ENCODE data around the gene CDH4. TPM values are rescaled to one million over a fixed set of nuclear protein-coding genes. Genes with fewer than 3 reads are reported as not detected.

CDH4 gene
- total and polyA plus RNA-seq, 2 donors (not counting 3 experiments of a cell fraction or from before 2014, with no cell fraction given): 0.17 to 0.51 TPM

DNA sequence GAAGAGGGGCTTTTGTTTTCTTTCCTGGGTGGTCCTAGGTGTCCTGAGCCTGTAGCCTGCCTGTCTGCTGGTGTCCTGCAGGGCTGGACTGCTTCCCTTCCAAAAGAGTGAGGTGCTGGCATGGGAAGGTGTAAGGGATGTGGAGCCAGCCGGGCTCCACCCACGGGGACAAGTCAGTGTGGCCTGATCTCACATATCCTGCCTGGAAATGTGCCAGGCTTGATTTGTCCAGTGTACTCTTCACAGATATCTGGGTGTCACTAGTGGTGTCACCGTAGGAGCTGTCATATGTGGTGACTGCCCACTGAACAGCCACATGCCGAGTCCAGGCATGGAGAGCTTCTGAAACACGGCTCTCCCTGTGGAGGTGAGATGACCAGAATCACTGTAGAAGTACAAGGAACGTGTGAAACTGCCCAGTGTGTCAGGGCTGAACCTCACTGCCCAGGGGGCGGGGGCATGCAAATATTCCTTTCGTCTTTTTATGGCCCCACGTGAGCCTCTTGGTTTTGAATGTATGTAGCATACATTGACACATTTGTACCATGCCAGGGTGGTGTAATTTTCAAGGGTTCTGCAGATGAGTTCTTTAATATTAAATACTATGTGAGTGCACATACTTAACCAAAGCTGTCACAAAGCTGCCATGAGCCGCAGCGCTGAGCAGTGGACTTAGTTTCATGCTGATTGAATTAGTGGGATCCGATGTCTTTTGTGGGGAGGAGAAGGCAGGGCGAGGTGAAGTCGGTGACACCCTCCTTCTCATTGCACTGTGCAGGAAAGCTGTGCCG, 55.8 kb downstream of the CDH4 start:
- Histone ChIP-seq H3K4me1 (ENCODE audit: control insufficient read depth, extremely low read depth, insufficient read depth, low read length) (no peaks in the 10 kb centered on the region), H3K27ac (ENCODE audit: insufficient read depth, low read depth, low read length) (no peak overlapping the region), H3K4me2 (ENCODE audit: insufficient read depth, low read length) (no peak overlapping the region), H3K27me3 (ENCODE audit: control insufficient read depth in 2 of 2, insufficient read depth in 2 of 2, low read length in 2 of 2) (no peaks in the 10 kb centered on the region), H3K9ac (replicated peaks; ENCODE audit: extremely low read depth, insufficient read depth, low read length) (no peak overlapping the region), H3K4me3 (replicated peaks in 1 of 3; ENCODE audit: insufficient read depth in 1 of 3, low read depth in 1 of 3, low read length in 3 of 3) (no peak overlapping the region), H3K36me3 (ENCODE audit: control insufficient read depth in 2 of 2, extremely low read depth in 1 of 2, insufficient read depth in 2 of 2, low read length in 2 of 2) (no peaks in the 10 kb centered on the region), H4K20me1 (replicated peaks; ENCODE audit: control insufficient read depth, extremely low read depth, insufficient read depth, low read length) (no peaks in the 10 kb centered on the region), H3K9me1 (replicated peaks; ENCODE audit: control insufficient read depth, extremely low read depth, insufficient read depth, low read length) (no peaks in the 10 kb centered on the region), H3K79me2 (ENCODE audit: control insufficient read depth, insufficient read depth, low read length) (no peaks in the 10 kb centered on the region), H2AFZ (ENCODE audit: low read depth, low read length) (no peak overlapping the region), H3K9me3 (replicated peaks; ENCODE audit: control insufficient read depth, insufficient read depth, low read length) (no peaks in the 10 kb centered on the region)
- CTCF ChIA-PET: no interaction called here
- no TSS peak for BruUV-seq (replicated peaks)
- TF ChIP-seq CTCF (IDR thresholded peaks at IDR 0.05; ENCODE audit: extremely low read depth in 1 of 2, insufficient read depth in 1 of 2, low read depth in 1 of 2, low read length in 2 of 2) (no peak), POLR2AphosphoS5 (IDR thresholded peaks at IDR 0.05; ENCODE audit: insufficient read depth, low read depth, low read length) (no peak), JUN (IDR thresholded peaks at IDR 0.05; ENCODE audit: borderline replicate concordance, insufficient read depth, insufficient read length, low read depth) (no peak), GATA2 (IDR thresholded peaks at IDR 0.05; ENCODE audit: insufficient read depth, insufficient read length, low read depth, low read length) (no peak), MYC (IDR thresholded peaks at IDR 0.05; ENCODE audit: low read depth, low read length) (no peak), EZH2 (IDR thresholded peaks at IDR 0.05; ENCODE audit: borderline replicate concordance, low read depth, low read length, severe bottlenecking) (no peak), POLR2A (IDR thresholded peaks at IDR 0.05; ENCODE audit: low read depth, low read length) (no peak), FOS (IDR thresholded peaks at IDR 0.05; ENCODE audit: borderline replicate concordance, insufficient read depth, low read length) (no peak)
- TF ChIP-seq, protein P1, sequence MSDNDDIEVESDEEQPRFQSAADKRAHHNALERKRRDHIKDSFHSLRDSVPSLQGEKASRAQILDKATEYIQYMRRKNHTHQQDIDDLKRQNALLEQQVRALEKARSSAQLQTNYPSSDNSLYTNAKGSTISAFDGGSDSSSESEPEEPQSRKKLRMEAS (IDR thresholded peaks at IDR 0.05; ENCODE audit: insufficient read depth, insufficient read length): no peak
- intact Hi-C loops (cut with micrococcal nuclease) (no loop called here), dilution Hi-C loops (cut with MboI; ENCODE audit: extremely low pct_ligation_motif_present, low sequenced_read_pairs) (no loop called here)
- POLR2A ChIA-PET: no interaction called here
- DNase-seq (ENCODE audit: low read depth, low spot score) (no peak), FAIRE-seq (no peak)

Data from endothelial cell of umbilical vein (primary cell).